ENCODE data around the gene KLK2. TPM values are rescaled to one million over a fixed set of nuclear protein-coding genes. Genes with fewer than 3 reads are reported as not detected.
"Not testable (repeated sequence)": the region's sequence is repeated elsewhere in the genome, so short reads cannot be mapped to it uniquely, and the experiment has no call there.

Gene KLK2
- total RNA-seq, 1 experiment from 2014 or later, result not detected

- no peak for DNase-seq (ENCODE audit: low read depth)
Measured at GRCh38 chr19:50893047-50893736, 20.0 kb downstream of the KLK2 start.

GRCh38 chr19:50894478-50895356, 21.5 kb downstream of the KLK2 start:
- no peak for DNase-seq (ENCODE audit: low read depth)

GRCh38 chr19:50896089-50896590, 22.9 kb downstream of the KLK2 start:
- DNase-seq (ENCODE audit: low read depth), result not testable (repeated sequence)

GRCh38 chr19:50896591-50897190, 23.5 kb downstream of the KLK2 start:
- peak; percentile 82 for DNase-seq (ENCODE audit: low read depth)

GRCh38 chr19:50897191-50897607, 24.0 kb downstream of the KLK2 start:
- DNase-seq (ENCODE audit: low read depth), result no peak

- DNase-seq (ENCODE audit: low read depth), result no peak
Measured at GRCh38 chr19:50897612-50898011, 24.4 kb downstream of the KLK2 start.

GRCh38 chr19:50898018-50898417, 24.8 kb downstream of the KLK2 start:
- DNase-seq (ENCODE audit: low read depth), result no peak

GRCh38 chr19:50899569-50899968, 26.3 kb downstream of the KLK2 start:
- no peak for DNase-seq (ENCODE audit: low read depth)

- DNase-seq (ENCODE audit: low read depth), result no peak
Measured at GRCh38 chr19:50902640-50903039, 29.4 kb downstream of the KLK2 start.

GRCh38 chr19:50906217-50906616, 33.0 kb downstream of the KLK2 start:
- DNase-seq (ENCODE audit: low read depth), result no peak

- no peak for DNase-seq (ENCODE audit: low read depth)
Measured at GRCh38 chr19:50908336-50908735, 35.1 kb downstream of the KLK2 start.

- DNase-seq (ENCODE audit: low read depth), result peak; percentile 61
Measured at GRCh38 chr19:50909240-50910070, 36.2 kb downstream of the KLK2 start.

- no peak for DNase-seq (ENCODE audit: low read depth)
Measured at GRCh38 chr19:50910722-50911121, 37.5 kb downstream of the KLK2 start.

- no peak for DNase-seq (ENCODE audit: low read depth)
Measured at GRCh38 chr19:50911206-50912101, 38.2 kb downstream of the KLK2 start, which contains the start of gene KLK4. Gene KLK4, minus strand, starts transcription at chr19:50911395. Its CDS starts 657 bp downstream, at chr19:50910738.

- DNase-seq (ENCODE audit: low read depth), result no peak
Measured at GRCh38 chr19:50912102-50912599, 38.9 kb downstream of the KLK2 start.

- no peak for DNase-seq (ENCODE audit: low read depth)
Measured at GRCh38 chr19:50912727-50913716, 39.8 kb downstream of the KLK2 start.

GRCh38 chr19:50916069-50916468, 42.8 kb downstream of the KLK2 start:
- no peak for DNase-seq (ENCODE audit: low read depth)

GRCh38 chr19:50921426-50922316, 48.4 kb downstream of the KLK2 start:
- peak; percentile 57 for DNase-seq (ENCODE audit: low read depth)

Measured in RPMI7951 (cell line).